GM23338 (cell line): ENCODE data around the gene PPP1R9B. TPM values are rescaled to one million over a fixed set of nuclear protein-coding genes. Genes with fewer than 3 reads are reported as not detected.

ENCODE experiments used
- ATAC-seq: fragments of 200-7000 bp; cut with Tn5 transposase; 3 replicates; pipeline ENCODE4 v1.9.1; 2020
- DNase-seq: peaks from one replicate; pipeline ENCODE4 v3.0.0-alpha.2; 2015; ENCODE audit warnings: low spot score
- H2AFZ ChIP-seq: fragments of 200-600 bp; sonication (generic); 2 replicates; pipeline ENCODE4 v1.8.0; 2016; ENCODE audit warnings: antibody characterized with exemption, mild to moderate bottlenecking, moderate library complexity
- H3F3A ChIP-seq: fragments of 200-600 bp; sonication (generic); replicated peaks from 2 replicates; pipeline ENCODE4 v1.8.0; 2017; ENCODE audit warnings: antibody characterized with exemption, mixed run types, low read depth
- H3K27ac ChIP-seq: fragments of 200-600 bp; sonication (generic); 2 replicates; pipeline ENCODE4 v1.6.1; 2016; ENCODE audit warnings: low read depth
- H3K27me3 ChIP-seq: fragments of 200-600 bp; sonication (generic); 2 replicates; pipeline ENCODE4 v1.8.0; 2016; ENCODE audit warnings: mild to moderate bottlenecking, mixed run types, moderate library complexity; ENCODE audit not compliant: insufficient read depth
- H3K36me3 ChIP-seq: fragments of 200-600 bp; sonication (generic); 2 replicates; pipeline ENCODE4 v1.8.0; 2016; ENCODE audit warnings: mild to moderate bottlenecking; ENCODE audit not compliant: insufficient read depth
- H3K4me1 ChIP-seq: fragments of 200-600 bp; sonication (generic); 2 replicates; pipeline ENCODE4 v1.8.0; 2016; ENCODE audit warnings: mild to moderate bottlenecking, moderate library complexity; ENCODE audit not compliant: insufficient read depth
- H3K4me2 ChIP-seq: fragments of 200-600 bp; sonication (generic); 2 replicates; pipeline ENCODE4 v1.7.1; 2017; ENCODE audit warnings: mixed run types
- H3K4me3 ChIP-seq: fragments of 200-600 bp; sonication (generic); 2 replicates; pipeline ENCODE4 v1.6.1; 2016; ENCODE audit warnings: mixed run types
- H3K79me2 ChIP-seq: fragments of 200-600 bp; sonication (generic); replicated peaks from 2 replicates; pipeline ENCODE4 v1.8.0; 2017; ENCODE audit warnings: mild to moderate bottlenecking; ENCODE audit not compliant: insufficient read depth
- H3K9me2 ChIP-seq: fragments of 200-600 bp; sonication (generic); 2 replicates; pipeline ENCODE4 v1.8.0; 2017; ENCODE audit not compliant: insufficient read depth
- H4K20me1 ChIP-seq: fragments of 200-600 bp; sonication (generic); replicated peaks from 2 replicates; pipeline ENCODE4 v1.8.0; 2017; ENCODE audit warnings: mild to moderate bottlenecking; ENCODE audit not compliant: insufficient read depth
- H3K27ac Mint-ChIP-seq: 2 replicates; pipeline ENCODE4 v1.8.0; 2020; ENCODE audit warnings: inconsistent platforms, mild to moderate bottlenecking, moderate library complexity, mixed read lengths
- H3K27me3 Mint-ChIP-seq: 3 replicates; pipeline ENCODE4 v1.8.0; 2022; ENCODE audit warnings: low read depth, mild to moderate bottlenecking, moderate library complexity, mixed read lengths, inconsistent platforms; ENCODE audit not compliant: insufficient read depth, poor library complexity
- H3K36me3 Mint-ChIP-seq: 3 replicates; pipeline ENCODE4 v1.8.0; 2021; ENCODE audit warnings: low read depth, mild to moderate bottlenecking, inconsistent platforms, moderate library complexity, mixed read lengths
- H3K4me1 Mint-ChIP-seq: 3 replicates; pipeline ENCODE4 v1.8.0; 2020; ENCODE audit warnings: mild to moderate bottlenecking, inconsistent platforms, mixed read lengths
- H3K4me3 Mint-ChIP-seq: 3 replicates; pipeline ENCODE4 v1.8.0; 2021; ENCODE audit warnings: moderate library complexity, mild to moderate bottlenecking, inconsistent platforms, mixed read lengths
- H3K9me3 Mint-ChIP-seq: 3 replicates; pipeline ENCODE4 v1.8.0; 2020; ENCODE audit warnings: moderate library complexity, mild to moderate bottlenecking, inconsistent platforms, mixed read lengths
- CREB1 ChIP-seq: fragments of 250-450 bp; sonication (Bioruptor Pico); IDR thresholded peaks from 2 replicates; pipeline ENCODE4 v1.5.0; 2020; ENCODE audit warnings: low read depth, mild to moderate bottlenecking, moderate library complexity
- EZH2 ChIP-seq: fragments of 200-600 bp; sonication (generic); IDR thresholded peaks from one replicate; pipeline ENCODE4 v1.8.0; 2017; ENCODE audit warnings: antibody characterized with exemption, mild to moderate bottlenecking, low read depth; ENCODE audit not compliant: unreplicated experiment
- EZH2phosphoT487 ChIP-seq: fragments of 200-600 bp; sonication (generic); IDR thresholded peaks from one replicate; pipeline ENCODE4 v1.8.1; 2018; ENCODE audit warnings: antibody characterized with exemption; ENCODE audit not compliant: unreplicated experiment
- JUNB ChIP-seq: IDR thresholded peaks from one replicate; pipeline ENCODE4 v1.6.1; 2016; ENCODE audit warnings: antibody characterized with exemption; ENCODE audit not compliant: unreplicated experiment
- NANOG ChIP-seq: IDR thresholded peaks from 2 replicates; pipeline ENCODE4 v1.6.1; 2016; ENCODE audit warnings: antibody characterized with exemption, borderline replicate concordance
- POLR2AphosphoS5 ChIP-seq: IDR thresholded peaks from 2 replicates; pipeline ENCODE4 v1.6.1; 2016; ENCODE audit warnings: antibody characterized with exemption, low read depth
- STAT1 ChIP-seq: IDR thresholded peaks from one replicate; pipeline ENCODE4 v1.6.1; 2016; ENCODE audit warnings: antibody characterized with exemption; ENCODE audit not compliant: unreplicated experiment
- ZNF114 ChIP-seq: fragments of 250-450 bp; sonication (Bioruptor Pico); IDR thresholded peaks from 2 replicates; pipeline ENCODE4 v1.5.0; 2020; ENCODE audit warnings: mild to moderate bottlenecking, moderate library complexity
- ZNF331 ChIP-seq: fragments of 250-450 bp; sonication (Bioruptor Pico); IDR thresholded peaks from 2 replicates; pipeline ENCODE4 v1.5.0; 2020; ENCODE audit warnings: low read depth, mild to moderate bottlenecking, moderate library complexity
- polyA plus RNA-seq: library from polyadenylated mRNA; unstranded; fragments of >200 nt; fragmentation: Nextera tagmentation; extraction: Ambion mirVana; gene quantifications from 2 replicates; pipeline ENCODE4 v1.2.1, GENCODE V29; 2016
- total RNA-seq: library from RNA; depleted of rRNA; stranded (reverse); fragments of >200 nt; shearing (Covaris generic); gene quantifications from 2 replicates; pipeline ENCODE4 v1.2.3, GENCODE V29; 2014
- TF ChIP-seq, protein P1 (sequence below): fragments of 250-450 bp; sonication (Bioruptor Pico); IDR thresholded peaks from 2 replicates; pipeline ENCODE4 v1.5.0; 2020; ENCODE audit warnings: mild to moderate bottlenecking, moderate library complexity
- TF ChIP-seq, protein P2 (sequence below), 2 experiments: fragments of 200-600 bp in 1 of 2; sonication (generic) in 1 of 2; conservative IDR thresholded peaks; 2 replicates each; pipeline versions ENCODE4 v1.5.1 to v1.6.1; 2016 to 2017; ENCODE audit warnings: antibody characterized with exemption in 2 of 2, low read depth in 2 of 2, mild to moderate bottlenecking in 2 of 2, moderate library complexity in 1 of 2
- TF ChIP-seq, protein P3 (sequence below): IDR thresholded peaks from 2 replicates; pipeline ENCODE4 v1.6.1; 2016; ENCODE audit warnings: antibody characterized with exemption
- TF ChIP-seq, protein P4 (sequence below): IDR thresholded peaks from one replicate; pipeline ENCODE4 v1.6.1; 2018; ENCODE audit warnings: antibody characterized with exemption; ENCODE audit not compliant: unreplicated experiment

The PPP1R9B gene
- total and polyA plus RNA-seq, 2 experiments from 2014 or later, result 2.1 to 10.5 TPM

DNA sequence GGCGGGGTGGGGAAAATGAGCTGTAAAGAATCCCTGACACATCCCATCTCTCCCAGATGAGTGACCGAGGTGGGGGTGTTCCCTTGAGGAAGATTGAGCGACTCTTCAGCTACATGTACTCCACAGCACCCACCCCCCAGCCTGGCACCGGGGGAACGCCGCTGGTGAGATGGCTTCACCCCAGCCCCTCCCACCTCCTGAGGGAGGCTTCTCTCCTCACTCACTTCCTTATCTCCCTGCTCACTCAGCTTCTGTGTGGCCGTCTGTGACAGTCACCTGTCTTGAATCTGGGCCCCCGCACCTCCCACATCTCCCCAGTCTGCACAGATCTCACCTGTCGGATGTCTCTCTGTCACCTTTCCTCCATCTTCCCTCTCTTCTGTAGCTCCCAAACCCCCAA lies 41.9 kb downstream of the PPP1R9B start:
- H3F3A ChIP-seq, result no peaks in the 10 kb centered on the region
- Mint-ChIP-seq H3K27me3 (peaks cover 11% of the 10 kb centered on the region), H3K27ac (no peak overlapping the region), H3K36me3 (no peaks in the 10 kb centered on the region; the same call in 1 of the 3 replicates), H3K4me3 (no peak overlapping the region; the same call in 2 of the 3 replicates), H3K4me1 (no peaks in the 10 kb centered on the region; the same call in 1 of the 3 replicates), H3K9me3 (no peaks in the 10 kb centered on the region)
- H3K36me3 ChIP-seq, result no peaks in the 10 kb centered on the region
- TF ChIP-seq ZNF114 (CRISPR knock-in tag) (no peak), JUNB (no peak), ZNF331 (no peak), STAT1 (no peak), EZH2 (no peak), POLR2AphosphoS5 (no peak), EZH2phosphoT487 (no peak), NANOG (no peak), CREB1 (CRISPR knock-in tag) (no peak)
- TF ChIP-seq, protein P1, sequence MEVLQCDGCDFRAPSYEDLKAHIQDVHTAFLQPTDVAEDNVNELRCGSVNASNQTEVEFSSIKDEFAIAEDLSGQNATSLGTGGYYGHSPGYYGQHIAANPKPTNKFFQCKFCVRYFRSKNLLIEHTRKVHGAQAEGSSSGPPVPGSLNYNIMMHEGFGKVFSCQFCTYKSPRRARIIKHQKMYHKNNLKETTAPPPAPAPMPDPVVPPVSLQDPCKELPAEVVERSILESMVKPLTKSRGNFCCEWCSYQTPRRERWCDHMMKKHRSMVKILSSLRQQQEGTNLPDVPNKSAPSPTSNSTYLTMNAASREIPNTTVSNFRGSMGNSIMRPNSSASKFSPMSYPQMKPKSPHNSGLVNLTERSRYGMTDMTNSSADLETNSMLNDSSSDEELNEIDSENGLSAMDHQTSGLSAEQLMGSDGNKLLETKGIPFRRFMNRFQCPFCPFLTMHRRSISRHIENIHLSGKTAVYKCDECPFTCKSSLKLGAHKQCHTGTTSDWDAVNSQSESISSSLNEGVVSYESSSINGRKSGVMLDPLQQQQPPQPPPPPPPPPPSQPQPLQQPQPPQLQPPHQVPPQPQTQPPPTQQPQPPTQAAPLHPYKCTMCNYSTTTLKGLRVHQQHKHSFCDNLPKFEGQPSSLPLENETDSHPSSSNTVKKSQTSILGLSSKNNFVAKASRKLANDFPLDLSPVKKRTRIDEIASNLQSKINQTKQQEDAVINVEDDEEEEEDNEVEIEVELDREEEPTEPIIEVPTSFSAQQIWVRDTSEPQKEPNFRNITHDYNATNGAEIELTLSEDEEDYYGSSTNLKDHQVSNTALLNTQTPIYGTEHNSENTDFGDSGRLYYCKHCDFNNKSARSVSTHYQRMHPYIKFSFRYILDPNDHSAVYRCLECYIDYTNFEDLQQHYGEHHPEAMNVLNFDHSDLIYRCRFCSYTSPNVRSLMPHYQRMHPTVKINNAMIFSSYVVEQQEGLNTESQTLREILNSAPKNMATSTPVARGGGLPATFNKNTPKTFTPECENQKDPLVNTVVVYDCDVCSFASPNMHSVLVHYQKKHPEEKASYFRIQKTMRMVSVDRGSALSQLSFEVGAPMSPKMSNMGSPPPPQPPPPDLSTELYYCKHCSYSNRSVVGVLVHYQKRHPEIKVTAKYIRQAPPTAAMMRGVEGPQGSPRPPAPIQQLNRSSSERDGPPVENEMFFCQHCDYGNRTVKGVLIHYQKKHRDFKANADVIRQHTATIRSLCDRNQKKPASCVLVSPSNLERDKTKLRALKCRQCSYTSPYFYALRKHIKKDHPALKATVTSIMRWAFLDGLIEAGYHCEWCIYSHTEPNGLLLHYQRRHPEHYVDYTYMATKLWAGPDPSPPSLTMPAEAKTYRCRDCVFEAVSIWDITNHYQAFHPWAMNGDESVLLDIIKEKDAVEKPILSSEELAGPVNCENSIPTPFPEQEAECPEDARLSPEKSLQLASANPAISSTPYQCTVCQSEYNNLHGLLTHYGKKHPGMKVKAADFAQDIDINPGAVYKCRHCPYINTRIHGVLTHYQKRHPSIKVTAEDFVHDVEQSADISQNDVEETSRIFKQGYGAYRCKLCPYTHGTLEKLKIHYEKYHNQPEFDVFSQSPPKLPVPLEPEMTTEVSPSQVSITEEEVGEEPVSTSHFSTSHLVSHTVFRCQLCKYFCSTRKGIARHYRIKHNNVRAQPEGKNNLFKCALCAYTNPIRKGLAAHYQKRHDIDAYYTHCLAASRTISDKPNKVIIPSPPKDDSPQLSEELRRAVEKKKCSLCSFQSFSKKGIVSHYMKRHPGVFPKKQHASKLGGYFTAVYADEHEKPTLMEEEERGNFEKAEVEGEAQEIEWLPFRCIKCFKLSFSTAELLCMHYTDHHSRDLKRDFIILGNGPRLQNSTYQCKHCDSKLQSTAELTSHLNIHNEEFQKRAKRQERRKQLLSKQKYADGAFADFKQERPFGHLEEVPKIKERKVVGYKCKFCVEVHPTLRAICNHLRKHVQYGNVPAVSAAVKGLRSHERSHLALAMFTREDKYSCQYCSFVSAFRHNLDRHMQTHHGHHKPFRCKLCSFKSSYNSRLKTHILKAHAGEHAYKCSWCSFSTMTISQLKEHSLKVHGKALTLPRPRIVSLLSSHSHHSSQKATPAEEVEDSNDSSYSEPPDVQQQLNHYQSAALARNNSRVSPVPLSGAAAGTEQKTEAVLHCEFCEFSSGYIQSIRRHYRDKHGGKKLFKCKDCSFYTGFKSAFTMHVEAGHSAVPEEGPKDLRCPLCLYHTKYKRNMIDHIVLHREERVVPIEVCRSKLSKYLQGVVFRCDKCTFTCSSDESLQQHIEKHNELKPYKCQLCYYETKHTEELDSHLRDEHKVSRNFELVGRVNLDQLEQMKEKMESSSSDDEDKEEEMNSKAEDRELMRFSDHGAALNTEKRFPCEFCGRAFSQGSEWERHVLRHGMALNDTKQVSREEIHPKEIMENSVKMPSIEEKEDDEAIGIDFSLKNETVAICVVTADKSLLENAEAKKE, result no peak
- TF ChIP-seq, protein P2, sequence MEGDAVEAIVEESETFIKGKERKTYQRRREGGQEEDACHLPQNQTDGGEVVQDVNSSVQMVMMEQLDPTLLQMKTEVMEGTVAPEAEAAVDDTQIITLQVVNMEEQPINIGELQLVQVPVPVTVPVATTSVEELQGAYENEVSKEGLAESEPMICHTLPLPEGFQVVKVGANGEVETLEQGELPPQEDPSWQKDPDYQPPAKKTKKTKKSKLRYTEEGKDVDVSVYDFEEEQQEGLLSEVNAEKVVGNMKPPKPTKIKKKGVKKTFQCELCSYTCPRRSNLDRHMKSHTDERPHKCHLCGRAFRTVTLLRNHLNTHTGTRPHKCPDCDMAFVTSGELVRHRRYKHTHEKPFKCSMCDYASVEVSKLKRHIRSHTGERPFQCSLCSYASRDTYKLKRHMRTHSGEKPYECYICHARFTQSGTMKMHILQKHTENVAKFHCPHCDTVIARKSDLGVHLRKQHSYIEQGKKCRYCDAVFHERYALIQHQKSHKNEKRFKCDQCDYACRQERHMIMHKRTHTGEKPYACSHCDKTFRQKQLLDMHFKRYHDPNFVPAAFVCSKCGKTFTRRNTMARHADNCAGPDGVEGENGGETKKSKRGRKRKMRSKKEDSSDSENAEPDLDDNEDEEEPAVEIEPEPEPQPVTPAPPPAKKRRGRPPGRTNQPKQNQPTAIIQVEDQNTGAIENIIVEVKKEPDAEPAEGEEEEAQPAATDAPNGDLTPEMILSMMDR (conservative IDR thresholded peaks at IDR 0.05; ENCODE audit: low read depth in 2 of 2), result no peak
- TF ChIP-seq, protein P3, sequence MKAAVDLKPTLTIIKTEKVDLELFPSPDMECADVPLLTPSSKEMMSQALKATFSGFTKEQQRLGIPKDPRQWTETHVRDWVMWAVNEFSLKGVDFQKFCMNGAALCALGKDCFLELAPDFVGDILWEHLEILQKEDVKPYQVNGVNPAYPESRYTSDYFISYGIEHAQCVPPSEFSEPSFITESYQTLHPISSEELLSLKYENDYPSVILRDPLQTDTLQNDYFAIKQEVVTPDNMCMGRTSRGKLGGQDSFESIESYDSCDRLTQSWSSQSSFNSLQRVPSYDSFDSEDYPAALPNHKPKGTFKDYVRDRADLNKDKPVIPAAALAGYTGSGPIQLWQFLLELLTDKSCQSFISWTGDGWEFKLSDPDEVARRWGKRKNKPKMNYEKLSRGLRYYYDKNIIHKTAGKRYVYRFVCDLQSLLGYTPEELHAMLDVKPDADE, result no peak
- TF ChIP-seq, protein P4, sequence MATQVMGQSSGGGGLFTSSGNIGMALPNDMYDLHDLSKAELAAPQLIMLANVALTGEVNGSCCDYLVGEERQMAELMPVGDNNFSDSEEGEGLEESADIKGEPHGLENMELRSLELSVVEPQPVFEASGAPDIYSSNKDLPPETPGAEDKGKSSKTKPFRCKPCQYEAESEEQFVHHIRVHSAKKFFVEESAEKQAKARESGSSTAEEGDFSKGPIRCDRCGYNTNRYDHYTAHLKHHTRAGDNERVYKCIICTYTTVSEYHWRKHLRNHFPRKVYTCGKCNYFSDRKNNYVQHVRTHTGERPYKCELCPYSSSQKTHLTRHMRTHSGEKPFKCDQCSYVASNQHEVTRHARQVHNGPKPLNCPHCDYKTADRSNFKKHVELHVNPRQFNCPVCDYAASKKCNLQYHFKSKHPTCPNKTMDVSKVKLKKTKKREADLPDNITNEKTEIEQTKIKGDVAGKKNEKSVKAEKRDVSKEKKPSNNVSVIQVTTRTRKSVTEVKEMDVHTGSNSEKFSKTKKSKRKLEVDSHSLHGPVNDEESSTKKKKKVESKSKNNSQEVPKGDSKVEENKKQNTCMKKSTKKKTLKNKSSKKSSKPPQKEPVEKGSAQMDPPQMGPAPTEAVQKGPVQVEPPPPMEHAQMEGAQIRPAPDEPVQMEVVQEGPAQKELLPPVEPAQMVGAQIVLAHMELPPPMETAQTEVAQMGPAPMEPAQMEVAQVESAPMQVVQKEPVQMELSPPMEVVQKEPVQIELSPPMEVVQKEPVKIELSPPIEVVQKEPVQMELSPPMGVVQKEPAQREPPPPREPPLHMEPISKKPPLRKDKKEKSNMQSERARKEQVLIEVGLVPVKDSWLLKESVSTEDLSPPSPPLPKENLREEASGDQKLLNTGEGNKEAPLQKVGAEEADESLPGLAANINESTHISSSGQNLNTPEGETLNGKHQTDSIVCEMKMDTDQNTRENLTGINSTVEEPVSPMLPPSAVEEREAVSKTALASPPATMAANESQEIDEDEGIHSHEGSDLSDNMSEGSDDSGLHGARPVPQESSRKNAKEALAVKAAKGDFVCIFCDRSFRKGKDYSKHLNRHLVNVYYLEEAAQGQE, result no peak
- H4K20me1 ChIP-seq, result no peaks in the 10 kb centered on the region
- peaks cover 5% of the 10 kb centered on the region; the same call in 1 of the 2 replicates for H3K4me1 ChIP-seq
- ATAC-seq, result no peak
- H3K4me3 ChIP-seq, result no peak overlapping the region
- H3K27me3 ChIP-seq, result no peaks in the 10 kb centered on the region; the same call in 1 of the 2 replicates
- H3K4me2 ChIP-seq, result no peak overlapping the region
- DNase-seq, result no peak
- H3K9me2 ChIP-seq, result no peaks in the 10 kb centered on the region
- H3K79me2 ChIP-seq, result no peaks in the 10 kb centered on the region
- no peak overlapping the region for H3K27ac ChIP-seq
- no peak overlapping the region for H2AFZ ChIP-seq
